GM18517 (cell line): Measurements from ENCODE around the gene CLCNKA.

Source experiments
- ATAC-seq: cut with Tn5 transposase; IDR thresholded peaks from one replicate; pipeline ENCODE4 v1.9.1; 2021; ENCODE audit warnings: mild to moderate bottlenecking, moderate library complexity; ENCODE audit not compliant: unreplicated experiment

CLCNKA gene

DNA sequence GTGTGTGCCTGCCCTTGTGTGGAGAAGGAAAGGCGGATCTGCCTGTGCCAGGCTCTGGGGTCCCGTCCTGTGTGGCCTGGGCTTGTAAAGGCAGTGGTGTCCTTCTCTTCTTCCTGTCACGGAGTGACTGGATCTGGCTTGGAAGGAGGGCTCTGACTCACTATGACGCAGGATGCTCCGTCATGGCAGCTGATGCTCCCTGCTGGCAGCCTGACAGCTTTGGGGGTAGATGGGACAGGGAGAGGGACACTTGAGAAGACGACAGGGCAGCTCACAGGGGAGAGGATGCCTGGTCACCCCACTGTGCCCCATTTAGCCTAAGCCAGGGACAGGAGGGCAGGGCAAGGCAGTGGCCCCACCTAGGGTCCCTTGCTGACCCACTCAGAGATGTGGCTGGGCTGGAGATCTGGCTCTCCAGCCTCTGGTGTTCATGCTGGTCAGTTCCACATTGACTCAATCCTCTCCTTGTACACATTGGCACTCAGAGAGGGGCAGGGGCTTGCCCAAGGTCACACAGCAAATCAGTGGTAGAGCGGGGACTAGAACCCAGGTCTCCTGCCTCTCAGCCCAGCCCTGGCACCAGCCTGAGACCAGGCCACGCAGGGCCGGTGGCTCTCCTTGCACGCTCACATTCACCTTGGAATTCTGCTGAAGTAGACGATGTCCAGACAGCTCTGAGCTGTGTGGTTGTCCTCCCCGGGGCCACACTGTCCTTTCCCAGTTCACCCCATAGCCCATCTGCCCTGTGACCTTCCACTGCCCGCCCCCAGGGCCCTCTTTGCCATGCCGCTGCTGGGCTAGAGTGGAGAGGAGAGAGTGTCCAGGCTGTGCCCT is 54.4 kb downstream of the CLCNKA start:
- ATAC-seq: no peak

DNA sequence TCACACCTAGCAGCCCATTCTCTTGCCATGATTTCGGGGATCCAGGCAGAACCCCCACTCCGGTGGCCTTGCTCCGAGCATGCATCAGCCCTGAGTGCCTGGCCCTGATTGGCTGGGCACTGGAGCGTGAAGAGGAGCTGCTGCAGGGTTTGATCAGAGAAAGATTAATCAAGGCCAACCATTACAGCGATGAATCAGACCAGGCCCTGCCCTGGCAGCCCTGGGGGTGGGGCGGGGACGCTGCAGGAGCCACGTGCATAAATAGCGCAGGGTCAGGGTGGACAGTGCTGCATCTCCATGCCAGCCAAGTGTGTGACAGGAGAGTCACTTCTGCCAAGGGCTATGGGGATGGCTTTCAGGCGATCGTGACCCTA is 55.0 kb downstream of the CLCNKA start:
- no peak for ATAC-seq

GRCh38 chr1:16077406-16078245 is 55.8 kb downstream of the CLCNKA start:
- ATAC-seq: no peak

DNA sequence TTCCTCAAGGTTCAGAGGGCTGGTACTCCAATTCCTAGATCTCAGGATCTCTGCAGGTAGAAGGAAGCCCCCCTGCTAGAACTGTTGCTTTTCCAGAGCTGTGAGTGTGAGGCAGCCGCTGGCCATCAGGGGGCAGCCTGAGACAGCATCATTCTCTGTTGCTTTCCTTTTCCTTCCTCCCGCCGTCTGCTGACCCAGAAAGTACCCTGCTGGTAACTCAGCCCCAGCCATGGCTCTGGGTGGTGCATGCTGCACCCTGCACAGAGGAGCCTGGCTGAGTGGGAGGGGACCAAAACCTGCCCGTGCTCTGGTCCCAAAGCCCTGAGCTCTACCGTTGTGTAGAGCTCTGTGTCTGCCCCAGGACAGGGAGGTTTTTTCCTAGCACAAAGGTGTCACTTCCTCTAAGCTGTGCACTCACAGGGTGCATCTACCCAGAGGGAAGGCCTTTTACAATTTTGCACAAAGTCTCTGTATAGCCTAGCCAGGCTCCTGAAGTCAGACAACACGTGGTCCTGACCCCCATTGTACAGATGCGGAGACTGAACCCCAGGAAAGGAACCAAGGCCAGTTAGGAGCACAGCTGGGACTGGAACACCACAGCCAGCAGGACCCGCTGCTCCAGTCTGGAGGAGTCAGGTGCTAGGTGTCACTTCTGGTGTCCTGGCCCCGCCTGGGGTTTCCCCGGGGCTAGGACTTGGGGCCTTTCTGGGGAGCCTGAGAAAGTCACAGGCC is 57.3 kb downstream of the CLCNKA start:
- no peak for ATAC-seq

DNA sequence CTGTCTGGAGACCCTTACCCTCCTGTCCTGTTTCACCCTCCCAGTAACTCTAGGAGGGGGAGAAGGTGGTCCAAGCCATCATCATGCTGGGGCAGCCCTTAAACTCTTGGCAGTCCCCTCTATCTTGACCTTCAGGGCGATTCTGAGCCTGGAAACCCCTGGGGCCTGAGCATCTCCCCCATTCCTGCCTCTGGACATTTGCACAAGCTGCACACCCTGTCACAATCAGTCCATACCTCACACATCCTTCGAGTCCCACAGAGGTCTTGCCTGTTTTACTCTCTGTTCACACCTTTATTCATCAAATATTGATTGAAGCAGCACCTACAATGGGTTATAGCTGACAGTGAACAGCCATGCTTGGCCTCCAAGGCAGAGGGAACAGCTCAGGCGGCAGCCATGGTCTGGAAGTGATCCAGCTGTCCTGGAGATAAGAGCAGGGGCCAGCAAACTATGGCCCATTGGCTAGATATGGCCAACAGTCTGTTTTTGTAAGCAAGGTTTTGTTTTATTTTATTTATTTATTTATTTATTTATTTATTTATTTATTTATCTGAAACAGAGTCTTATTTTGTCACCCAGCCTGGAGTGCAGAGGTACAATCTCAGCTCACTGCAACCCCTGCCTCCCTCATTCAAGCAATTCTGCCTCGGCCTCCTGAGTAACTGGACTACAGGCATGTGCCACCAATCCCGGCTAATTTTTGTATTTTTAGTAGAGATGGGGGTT is 58.8 kb downstream of the CLCNKA start:
- ATAC-seq: no peak

- no peak for ATAC-seq
Measured at GRCh38 chr1:16081636-16082035, 59.8 kb downstream of the CLCNKA start.

DNA sequence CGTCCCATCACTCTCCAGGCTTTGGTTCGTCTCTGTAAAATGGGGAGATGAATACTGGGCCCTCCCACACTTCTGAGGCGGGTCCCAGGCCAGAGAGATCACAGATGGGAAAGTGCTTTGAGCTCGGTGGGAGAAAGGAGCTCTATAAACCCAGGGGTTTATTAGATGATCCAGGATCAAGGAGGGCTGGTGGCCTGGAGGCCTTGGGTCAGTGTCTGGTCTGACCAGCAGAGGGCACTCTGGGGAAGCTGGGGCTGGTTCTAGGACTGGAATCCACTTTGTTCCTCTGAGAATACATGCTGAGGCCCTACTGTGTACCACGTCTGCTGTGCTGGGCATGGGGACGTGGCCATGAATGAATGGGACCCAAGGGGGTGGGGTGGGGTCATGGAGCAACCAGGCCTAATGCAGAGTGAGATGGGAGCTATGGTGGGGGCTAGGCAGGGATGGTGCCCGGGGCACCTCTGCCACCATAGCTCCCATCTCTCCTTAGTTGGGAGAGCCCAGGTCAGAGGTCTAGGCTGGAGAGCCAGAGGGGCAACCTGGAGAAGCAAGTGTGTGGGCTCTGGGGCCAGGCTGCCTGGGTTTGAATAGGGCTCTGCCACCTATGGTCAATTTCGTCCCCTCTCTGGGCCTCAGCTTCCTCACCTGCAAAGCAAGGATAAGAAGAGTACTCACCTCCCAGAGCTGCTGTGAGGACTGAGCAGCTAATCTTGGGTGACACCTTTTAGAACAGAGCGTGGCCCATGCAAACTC is 60.6 kb downstream of the CLCNKA start:
- no peak for ATAC-seq

DNA sequence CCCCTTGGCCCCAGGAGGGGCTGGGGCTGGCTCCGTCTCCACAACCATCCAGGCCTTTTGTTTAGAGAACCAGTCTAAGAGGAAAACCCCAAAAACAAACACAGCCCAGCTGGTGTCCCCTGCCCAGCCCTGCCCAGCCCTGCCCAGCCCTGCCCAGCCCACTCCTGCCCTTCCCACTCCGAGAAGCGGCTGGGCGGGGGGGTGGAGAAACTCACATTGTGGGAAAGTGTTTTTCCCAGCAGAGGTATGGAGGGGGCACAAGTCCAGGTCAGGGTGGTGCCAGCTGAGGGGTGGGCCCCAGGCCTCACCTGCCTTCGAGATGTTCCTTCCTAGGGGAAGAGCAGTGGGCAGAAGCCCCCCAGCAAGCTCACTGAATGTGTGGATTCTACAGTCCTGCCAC is 61.6 kb downstream of the CLCNKA start:
- ATAC-seq: no peak
